NAMALWA (cell line): ENCODE measurements around the gene APOBEC3A.
A peak's percentile ranks its signal among the peaks of the same experiment; 100 is the strongest.
"Not testable (repeated sequence)": the region's sequence is repeated elsewhere in the genome, so short reads cannot be mapped to it uniquely, and the experiment has no call there.

Experiments
- DNase-seq: peaks from one replicate; pipeline ENCODE4 v3.0.0-alpha.2; 2015; ENCODE audit warnings: low spot score

The APOBEC3A gene

GRCh38 chr22:38943201-38943600 is 14.2 kb upstream of the APOBEC3A start:
- no peak for DNase-seq

DNA sequence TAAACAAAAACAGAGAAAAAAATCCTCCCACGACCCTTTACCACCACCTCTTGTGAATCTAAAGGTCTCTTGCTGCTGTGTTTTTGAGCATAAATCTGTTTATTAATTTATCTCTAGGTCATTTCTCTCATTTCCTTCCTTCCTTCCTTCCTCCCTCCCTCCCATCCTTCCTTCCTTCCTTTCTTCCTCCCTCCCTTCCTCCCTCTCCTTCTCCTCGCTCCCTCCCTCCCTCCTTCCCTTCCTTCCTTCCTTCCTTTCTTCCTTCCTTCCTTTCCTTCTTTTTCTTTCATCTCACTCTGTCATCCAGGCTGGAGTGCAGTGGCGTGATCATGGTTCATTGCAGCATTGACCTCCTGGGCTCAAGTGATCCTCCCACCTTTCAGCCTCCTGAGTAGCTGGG is 13.5 kb upstream of the APOBEC3A start:
- DNase-seq, result no peak

DNA sequence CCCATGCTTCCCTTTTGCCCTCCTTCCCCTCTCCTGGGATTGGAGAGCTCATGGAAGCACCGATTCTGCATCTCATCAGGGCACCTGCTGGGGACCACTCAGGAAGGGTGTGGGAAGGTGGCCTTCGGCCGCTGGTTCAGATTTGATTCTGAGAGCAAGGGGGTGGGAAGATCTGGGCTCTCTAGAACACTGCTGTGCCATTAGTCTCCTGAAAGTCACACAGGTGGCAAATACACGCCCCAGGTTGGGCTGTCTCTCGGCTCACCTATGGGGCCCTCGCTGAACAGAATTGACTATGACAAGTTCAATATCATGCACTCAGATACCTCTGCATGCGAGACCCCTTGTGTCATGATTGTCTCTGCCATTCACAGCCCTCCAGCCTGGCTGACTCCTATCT is 12.8 kb upstream of the APOBEC3A start:
- DNase-seq, result no peak

DNA sequence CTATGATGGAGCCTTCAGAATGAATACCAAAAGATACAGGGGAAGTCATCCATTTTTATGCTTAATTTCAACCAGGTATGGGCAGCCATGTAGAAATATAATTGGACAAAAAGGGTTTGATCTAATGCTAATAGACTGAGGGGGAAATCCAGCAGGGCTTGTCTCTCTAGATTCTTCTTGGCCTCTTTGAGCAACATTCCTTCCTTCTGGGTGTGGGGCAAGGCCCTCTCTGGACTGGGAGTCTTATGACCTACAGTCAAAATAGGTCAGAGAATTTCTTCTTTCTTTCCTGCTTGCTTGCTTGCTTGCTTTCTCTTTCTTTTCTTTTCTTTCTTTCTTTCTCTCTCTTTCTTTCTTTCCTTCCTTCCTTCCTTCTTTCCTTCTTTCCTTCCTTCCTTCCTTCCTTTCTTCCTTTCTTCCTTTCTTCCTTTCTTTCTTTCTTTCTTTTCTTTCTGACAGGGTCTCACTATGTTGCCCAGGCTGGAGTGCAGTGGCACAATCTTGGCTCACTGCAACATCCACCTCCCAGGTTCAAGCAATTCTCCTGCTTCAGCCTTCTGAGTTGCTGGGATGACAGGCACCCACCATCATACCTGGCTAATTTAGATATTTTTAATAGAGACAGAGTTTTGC is 11.6 kb upstream of the APOBEC3A start:
- not testable (repeated sequence) for DNase-seq

DNA sequence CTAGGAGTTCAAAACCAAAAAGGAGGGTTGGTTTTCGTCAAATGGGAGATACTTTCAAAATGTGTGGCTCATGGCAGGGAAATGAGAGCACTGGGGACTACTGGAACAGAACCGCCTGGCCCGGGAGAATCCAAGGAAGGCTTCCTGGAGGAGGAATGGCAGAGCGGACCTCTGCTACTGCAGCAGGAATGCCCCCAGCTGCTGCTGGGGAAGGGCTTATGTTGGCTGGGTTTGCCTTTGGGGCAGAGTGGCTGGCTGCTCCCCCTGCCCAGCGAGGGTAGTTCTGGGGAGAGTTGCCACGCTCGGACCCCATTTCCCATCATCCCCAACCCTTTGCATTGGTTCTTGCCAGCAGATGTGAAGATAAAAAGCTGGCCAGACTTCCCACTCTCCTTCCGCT is 10.6 kb upstream of the APOBEC3A start:
- no peak for DNase-seq

DNA sequence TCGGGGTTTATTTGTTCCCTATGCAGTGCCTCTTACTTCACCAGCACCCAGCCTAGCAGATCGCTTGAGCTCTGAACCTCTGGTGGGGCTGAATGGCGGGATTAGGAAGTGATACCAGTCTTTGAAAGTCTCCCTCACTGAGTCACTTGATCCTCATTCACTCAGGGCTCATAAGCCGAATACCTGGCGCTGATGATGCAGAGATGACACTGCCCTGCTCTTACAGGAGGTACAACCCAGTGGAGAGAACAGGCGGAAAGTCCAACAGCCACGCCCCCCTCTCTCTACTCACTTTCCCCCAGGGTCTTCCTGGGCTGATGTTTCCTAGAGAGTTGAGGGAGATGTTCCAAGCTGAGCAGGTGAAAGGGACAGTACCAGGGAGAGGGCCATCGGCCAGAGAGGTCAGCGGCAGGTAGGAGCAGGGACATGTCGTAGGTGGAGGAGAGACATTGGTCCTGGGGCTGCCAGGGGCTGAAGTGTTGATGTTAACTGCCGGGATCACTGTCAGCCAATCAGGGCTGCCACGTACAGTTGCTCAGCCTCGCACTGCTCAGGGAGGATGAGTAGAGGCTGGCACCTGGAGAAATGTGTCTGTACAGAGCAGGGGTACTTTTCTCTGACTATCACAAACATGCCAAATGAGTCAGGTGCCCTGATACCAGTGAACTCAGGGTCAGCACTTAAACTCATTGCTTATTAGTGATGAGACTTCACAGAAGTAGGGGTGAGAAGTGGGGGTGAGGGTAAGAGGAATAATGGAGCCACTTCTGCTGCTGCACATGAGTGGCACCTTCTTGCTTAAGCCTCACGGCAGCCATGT is 9.9 kb upstream of the APOBEC3A start:
- no peak for DNase-seq

- DNase-seq, result no peak
Measured at GRCh38 chr22:38948181-38948940, 9.0 kb upstream of the APOBEC3A start.

GRCh38 chr22:38949889-38950405 is 7.5 kb upstream of the APOBEC3A start:
- no peak for DNase-seq

- no peak for DNase-seq
Measured at GRCh38 chr22:38950527-38951295, 6.7 kb upstream of the APOBEC3A start.

GRCh38 chr22:38951734-38952133 is 5.7 kb upstream of the APOBEC3A start:
- DNase-seq, result no peak

DNA sequence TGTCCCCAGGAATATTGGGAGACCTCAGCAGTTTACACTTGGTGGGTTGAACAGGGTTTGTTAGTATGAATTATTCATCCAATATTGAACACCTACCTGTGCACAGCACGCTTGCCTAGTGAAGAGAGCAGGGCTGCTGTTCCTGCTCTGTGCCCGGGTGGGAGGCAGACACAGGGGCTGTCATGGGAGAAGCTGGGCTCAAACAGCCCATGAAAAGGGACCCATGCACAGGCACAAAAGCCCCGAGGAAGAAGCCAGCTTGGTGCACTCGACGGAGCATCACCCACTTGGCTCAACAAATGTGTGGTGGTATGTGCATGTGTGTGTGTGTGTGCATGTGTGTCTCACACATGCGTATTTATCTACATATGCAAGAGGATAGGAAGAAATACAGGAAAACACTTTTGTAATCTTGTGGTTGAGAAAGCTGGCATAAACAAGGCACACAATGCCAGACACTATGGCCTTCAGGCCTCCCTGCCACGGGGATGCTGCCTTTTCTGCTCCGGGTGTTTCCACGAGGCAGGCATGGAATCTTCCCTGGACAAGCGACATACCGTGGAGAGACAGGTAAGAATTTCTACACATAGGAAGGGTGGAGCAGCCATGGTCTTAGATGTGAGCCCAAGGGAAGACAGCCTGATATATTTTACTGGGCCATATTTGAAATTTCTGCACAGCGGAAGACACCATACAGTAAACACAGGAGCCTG is 5.0 kb upstream of the APOBEC3A start:
- DNase-seq, result no peak

DNA sequence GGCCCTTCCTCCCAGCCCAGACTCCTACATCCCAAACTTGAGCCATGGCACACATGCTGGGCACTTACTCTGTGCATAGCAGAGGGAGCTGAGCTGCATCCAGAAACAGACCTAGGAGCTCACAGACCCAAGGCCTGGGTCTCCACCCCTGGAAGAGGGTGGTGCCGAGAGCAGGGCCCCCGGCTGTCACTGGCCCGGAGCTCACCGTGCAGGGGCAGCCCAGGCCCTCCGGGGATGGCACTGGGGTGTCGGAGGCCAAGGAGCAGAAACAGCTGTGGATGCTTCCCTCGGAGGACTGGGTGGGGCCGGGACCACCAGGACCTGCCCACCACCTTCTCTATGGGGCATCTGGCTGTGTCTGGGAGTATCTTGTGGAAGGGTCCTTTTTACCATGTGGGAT is 4.3 kb upstream of the APOBEC3A start:
- DNase-seq, result no peak

DNA sequence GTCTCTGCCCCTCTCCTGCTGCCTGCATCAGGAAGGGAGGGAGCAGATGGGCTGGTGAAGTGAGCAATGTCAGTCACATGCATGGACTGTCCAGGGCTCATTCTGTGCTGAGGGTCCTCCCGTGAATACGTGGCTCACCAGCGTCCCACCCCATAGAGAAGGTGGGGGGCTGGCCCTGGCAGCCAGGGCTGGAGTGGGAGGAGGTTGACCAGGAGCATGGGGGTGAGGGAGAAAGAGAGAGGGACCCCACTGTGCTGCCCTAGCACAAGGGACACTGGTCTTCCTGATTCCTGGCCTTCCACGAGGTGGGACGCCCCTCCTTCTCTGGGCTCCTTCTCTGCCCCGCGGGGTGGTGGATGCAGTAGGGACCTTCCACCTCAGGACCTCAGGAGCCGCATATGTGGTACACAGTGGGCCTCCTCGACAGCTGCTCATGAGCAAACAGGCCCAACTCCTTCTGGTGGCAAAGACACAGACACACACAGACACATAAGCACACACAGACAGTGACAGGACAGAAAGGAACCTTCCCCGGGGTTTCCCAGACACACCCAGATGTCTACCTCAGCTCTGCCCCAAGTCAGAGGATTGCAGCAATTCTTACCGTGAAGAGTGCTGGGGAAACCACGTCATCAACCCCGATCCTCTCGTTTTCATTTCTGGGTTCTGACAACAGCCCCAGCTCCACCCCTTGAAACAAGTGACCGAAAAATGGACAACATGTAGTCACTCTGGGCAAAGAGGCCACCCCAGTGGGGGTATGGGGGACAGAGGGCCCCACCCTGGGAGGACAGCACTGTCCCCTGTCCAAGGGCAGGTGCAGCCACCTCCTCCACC is 3.6 kb upstream of the APOBEC3A start:
- DNase-seq, result peak; percentile 41

DNA sequence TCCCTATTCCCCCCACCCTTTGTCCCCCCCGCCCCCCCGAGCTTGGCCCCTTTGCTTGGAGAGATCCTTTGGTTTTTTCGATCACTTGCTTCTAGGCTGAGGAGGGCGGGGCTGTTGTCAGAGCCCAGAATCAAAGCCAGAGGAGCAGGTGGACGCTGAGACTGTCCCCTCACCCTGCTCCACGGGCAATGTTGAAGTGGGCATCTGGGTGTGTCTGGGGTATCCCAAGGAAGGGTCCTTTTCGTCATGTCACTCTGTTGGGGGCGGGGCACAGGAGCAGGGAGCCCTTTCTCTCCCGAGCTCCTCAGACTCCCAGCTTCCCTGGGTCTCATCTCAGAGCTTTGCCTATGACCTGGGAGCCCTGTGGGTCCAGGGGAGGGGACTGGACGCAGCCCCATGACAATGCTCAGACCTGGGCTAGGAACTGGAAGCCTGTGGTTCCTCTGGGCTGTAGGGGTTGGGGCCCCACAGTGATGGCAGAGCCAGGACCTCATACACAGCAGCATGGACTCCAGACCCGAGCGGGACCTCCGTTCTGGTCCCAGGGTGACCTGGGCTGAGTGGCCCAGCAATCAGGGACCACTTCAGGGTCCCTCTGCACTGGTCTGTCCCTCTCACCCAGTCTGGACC is 2.9 kb upstream of the APOBEC3A start:
- no peak for DNase-seq

GRCh38 chr22:38955250-38955905 is 2.0 kb upstream of the APOBEC3A start:
- DNase-seq, result peak; percentile 14

- no peak for DNase-seq
Measured at GRCh38 chr22:38955926-38956325, 1.5 kb upstream of the APOBEC3A start.

DNA sequence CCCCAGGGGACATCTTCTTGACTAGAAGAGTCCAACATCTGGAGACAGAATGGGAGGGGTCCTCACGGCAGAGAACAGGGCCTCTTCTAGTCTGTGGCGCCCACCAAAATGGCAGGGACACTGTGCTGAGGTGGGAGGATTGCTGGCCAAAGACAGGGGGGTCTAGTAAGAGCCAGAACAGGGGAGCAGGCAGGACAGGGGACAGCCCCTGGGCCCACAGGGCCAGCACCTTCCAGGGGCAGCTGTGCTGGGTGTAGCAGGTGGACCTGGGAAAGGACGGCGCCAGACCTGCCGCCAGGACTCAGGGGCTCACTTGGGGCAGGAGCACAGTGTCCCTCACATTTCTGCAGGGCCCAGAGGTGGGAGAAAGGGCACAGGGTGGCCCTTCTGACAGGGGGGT is 858 bp upstream of the APOBEC3A start:
- DNase-seq, result no peak

GRCh38 chr22:38957808-38958650 is 620 bp downstream of the APOBEC3A start:
- DNase-seq, result no peak

GRCh38 chr22:38958651-38958943 is 1.2 kb downstream of the APOBEC3A start:
- DNase-seq, result not testable (repeated sequence)
